ENCODE data around the gene RNF227. TPM values are rescaled to one million over a fixed set of nuclear protein-coding genes. Genes with fewer than 3 reads are reported as not detected.

Gene RNF227
- total and polyA plus RNA-seq, 9 donors = 2.7 to 16.5 (median 5.2) TPM

GRCh38 chr17:7910281-7910680 is 5.8 kb downstream of the RNF227 start:
- TF ChIP-seq CTCF (IDR thresholded peaks at IDR 0.05) (no peak), EP300 (IDR thresholded peaks at IDR 0.05) (no peak), POLR2A (IDR thresholded peaks at IDR 0.05) (no peak)
- intact Hi-C loops (cut with DNase I) = loop anchor here in 3 of 4 donors (5.0 kb wide), 1 partner anchor 77 kb away; no protein-coding TSS in a partner anchor
- no peak for DNase-seq
- WGBS, 3 donors = 91 to 93% (median 91%) methylated on average over 15 of the region's 15 CpGs
- H3K9me3 ChIP-seq = no peaks in the 10 kb centered on the region
- H3K4me3 ChIP-seq = no peak overlapping the region
- no peaks in the 10 kb centered on the region for H3K27me3 ChIP-seq
- no peak overlapping the region for H3K27ac ChIP-seq
- H3K36me3 ChIP-seq = no peaks in the 10 kb centered on the region
- peaks cover 2% of the 10 kb centered on the region for H3K4me1 ChIP-seq (ENCODE audit: insufficient read depth)

GRCh38 chr17:7909089-7909488 is 7.0 kb downstream of the RNF227 start:
- intact Hi-C loops (cut with DNase I) = no loop called here
- Histone ChIP-seq H3K27ac (no peak overlapping the region), H3K4me3 (no peak overlapping the region), H3K9me3 (no peaks in the 10 kb centered on the region), H3K36me3 (no peaks in the 10 kb centered on the region), H3K4me1 (ENCODE audit: insufficient read depth) (no peaks in the 10 kb centered on the region), H3K27me3 (no peaks in the 10 kb centered on the region)
- TF ChIP-seq CTCF (IDR thresholded peaks at IDR 0.05) (no peak), EP300 (IDR thresholded peaks at IDR 0.05) (no peak), POLR2A (IDR thresholded peaks at IDR 0.05) (no peak)
- WGBS, 3 donors = 85 to 88% (median 86%) methylated on average over 29 of the region's 29 CpGs
- no peak for DNase-seq

DNA sequence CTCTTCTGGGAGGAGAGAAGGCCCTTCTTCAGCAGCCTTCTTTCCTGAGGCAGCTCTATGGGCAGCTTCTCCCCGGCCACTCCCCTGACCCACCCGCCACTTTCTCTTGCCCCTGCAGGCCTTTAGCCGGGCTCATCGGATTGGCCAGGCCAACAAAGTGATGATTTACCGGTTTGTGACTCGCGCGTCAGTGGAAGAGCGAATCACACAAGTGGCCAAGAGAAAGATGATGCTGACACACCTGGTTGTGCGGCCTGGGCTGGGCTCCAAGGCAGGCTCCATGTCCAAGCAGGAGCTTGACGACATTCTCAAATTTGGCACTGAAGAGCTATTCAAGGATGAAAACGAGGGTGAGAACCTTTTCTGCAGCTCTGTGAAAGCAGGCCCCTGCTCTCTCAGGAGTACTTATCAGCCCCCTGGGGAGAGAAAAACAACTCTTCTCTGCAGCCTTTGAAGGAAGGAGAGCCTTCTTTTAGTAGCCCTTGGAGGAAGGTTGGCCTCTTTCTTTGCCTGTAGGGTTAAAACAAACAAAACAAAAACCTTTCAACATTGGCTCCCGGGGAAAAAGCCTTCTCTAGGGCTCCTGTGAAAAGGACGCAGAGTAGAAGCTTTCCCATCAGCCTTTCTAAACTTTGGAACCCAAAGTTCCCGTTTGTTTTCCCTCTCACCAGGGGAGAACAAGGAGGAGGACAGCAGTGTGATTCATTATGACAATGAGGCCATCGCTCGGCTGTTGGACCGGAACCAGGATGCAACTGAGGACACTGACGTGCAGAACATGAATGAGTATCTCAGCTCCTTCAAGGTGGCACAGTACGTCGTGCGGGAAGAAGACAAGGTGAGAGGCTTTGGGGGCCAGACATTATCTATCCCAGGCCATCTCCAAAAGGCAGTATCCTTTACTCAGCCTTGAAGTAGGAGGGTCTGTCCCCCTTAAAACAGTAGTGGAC is 12.7 kb downstream of the RNF227 start:
- Histone ChIP-seq H3K36me3 (no peaks in the 10 kb centered on the region), H3K4me3 (no peak overlapping the region), H3K27me3 (no peaks in the 10 kb centered on the region), H3K27ac (no peak overlapping the region), H3K9me3 (no peaks in the 10 kb centered on the region), H3K4me1 (ENCODE audit: insufficient read depth) (no peaks in the 10 kb centered on the region)
- DNase-seq = peak in 1 of 5 donors; percentile 29
- intact Hi-C loops (cut with DNase I) = no loop called here
- 72 to 74% (median 73%) methylated on average over 22 of the region's 22 CpGs for WGBS, 3 donors
- TF ChIP-seq EP300 (IDR thresholded peaks at IDR 0.05) (no peak), POLR2A (IDR thresholded peaks at IDR 0.05) (no peak), CTCF (IDR thresholded peaks at IDR 0.05) (no peak)

- TF ChIP-seq EP300 (IDR thresholded peaks at IDR 0.05) (no peak), CTCF (IDR thresholded peaks at IDR 0.05) (peak in 1 of 3 donors; percentile 28), POLR2A (IDR thresholded peaks at IDR 0.05) (no peak)
- no peaks in the 10 kb centered on the region for H3K27me3 ChIP-seq
- no peaks in the 10 kb centered on the region for H3K4me1 ChIP-seq (ENCODE audit: insufficient read depth)
- intact Hi-C loops (cut with DNase I) = loop anchor here in 2 of 4 donors (2.0 to 5.0 kb wide), 2 partner anchors 35 to 71 kb away; no protein-coding TSS in a partner anchor
- H3K36me3 ChIP-seq = no peaks in the 10 kb centered on the region
- no peak for DNase-seq
- no peak overlapping the region for H3K4me3 ChIP-seq
- 26 to 30% (median 29%) methylated on average over 6 of the region's 6 CpGs for WGBS, 3 donors
- no peaks in the 10 kb centered on the region for H3K9me3 ChIP-seq
- no peak overlapping the region for H3K27ac ChIP-seq
Measured at GRCh38 chr17:7897773-7898172, 18.3 kb downstream of the RNF227 start.
